Measurements from ENCODE around the gene CGNL1.

DNA sequence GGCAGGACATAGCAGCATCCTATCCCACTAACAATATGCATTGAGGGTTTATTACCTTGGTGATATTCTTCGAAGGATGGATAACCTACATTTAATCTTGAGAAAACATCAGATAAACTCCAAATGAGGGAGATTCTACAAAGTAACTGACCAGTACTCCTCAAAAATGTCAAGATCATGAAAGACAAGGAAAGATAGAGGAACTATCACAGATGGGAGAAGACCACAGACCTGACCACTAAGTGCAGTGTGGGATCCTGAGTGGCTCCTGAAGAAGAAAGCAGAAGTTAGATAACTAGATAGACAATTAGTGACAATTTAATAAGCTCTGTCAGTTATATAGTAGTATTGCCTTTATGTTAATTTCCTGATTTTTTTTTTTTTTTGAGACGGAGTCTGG is 17.7 kb upstream of the CGNL1 start:
- TF ChIP-seq, protein P1, sequence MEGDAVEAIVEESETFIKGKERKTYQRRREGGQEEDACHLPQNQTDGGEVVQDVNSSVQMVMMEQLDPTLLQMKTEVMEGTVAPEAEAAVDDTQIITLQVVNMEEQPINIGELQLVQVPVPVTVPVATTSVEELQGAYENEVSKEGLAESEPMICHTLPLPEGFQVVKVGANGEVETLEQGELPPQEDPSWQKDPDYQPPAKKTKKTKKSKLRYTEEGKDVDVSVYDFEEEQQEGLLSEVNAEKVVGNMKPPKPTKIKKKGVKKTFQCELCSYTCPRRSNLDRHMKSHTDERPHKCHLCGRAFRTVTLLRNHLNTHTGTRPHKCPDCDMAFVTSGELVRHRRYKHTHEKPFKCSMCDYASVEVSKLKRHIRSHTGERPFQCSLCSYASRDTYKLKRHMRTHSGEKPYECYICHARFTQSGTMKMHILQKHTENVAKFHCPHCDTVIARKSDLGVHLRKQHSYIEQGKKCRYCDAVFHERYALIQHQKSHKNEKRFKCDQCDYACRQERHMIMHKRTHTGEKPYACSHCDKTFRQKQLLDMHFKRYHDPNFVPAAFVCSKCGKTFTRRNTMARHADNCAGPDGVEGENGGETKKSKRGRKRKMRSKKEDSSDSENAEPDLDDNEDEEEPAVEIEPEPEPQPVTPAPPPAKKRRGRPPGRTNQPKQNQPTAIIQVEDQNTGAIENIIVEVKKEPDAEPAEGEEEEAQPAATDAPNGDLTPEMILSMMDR (IDR thresholded peaks at IDR 0.05; ENCODE audit: borderline replicate concordance, extremely low read depth, low read length, poor library complexity, severe bottlenecking), result no peak
- no peak for TF ChIP-seq EZH2 (IDR thresholded peaks at IDR 0.05; ENCODE audit: borderline replicate concordance, low read depth, low read length, severe bottlenecking)

Data from DND-41 (cell line).